AG04449 (cell line): ENCODE results near the gene OR2D3.
"Not testable (repeated sequence)": the region's sequence is repeated elsewhere in the genome, so short reads cannot be mapped to it uniquely, and the experiment has no call there.

Source experiments
- CTCF ChIA-PET: fragments of 350-600 bp; formaldehyde crosslinking; extraction: SDS; loops from one replicate; lab custom pipeline; 2021; ENCODE audit warnings: antibody characterized with exemption; lab: Yijun Ruan, JAX
- POLR2A ChIA-PET: fragments of 400-600, 350-600 bp; formaldehyde crosslinking; extraction: SDS; loops from one replicate; lab custom pipeline; 2020; ENCODE audit warnings: antibody characterized with exemption, inconsistent platforms; lab: Yijun Ruan, JAX
- DNase-seq: peaks from one replicate; pipeline ENCODE4 v3.0.0-alpha.2; 2010; ENCODE audit warnings: low read depth, low spot score
- H3K4me3 ChIP-seq: 2 replicates; pipeline ENCODE4 v1.5.1; 2011; ENCODE audit warnings: low read depth, mild to moderate bottlenecking, control low read depth, low read length
- TF ChIP-seq, protein P1 (sequence below): IDR thresholded peaks from one replicate; pipeline ENCODE4 v1.5.1; 2011; ENCODE audit warnings: mild to moderate bottlenecking, moderate library complexity, low read length, control low read depth, inconsistent platforms; ENCODE audit not compliant: insufficient read depth; ENCODE audit errors: missing control alignments

Gene OR2D3, protein sequence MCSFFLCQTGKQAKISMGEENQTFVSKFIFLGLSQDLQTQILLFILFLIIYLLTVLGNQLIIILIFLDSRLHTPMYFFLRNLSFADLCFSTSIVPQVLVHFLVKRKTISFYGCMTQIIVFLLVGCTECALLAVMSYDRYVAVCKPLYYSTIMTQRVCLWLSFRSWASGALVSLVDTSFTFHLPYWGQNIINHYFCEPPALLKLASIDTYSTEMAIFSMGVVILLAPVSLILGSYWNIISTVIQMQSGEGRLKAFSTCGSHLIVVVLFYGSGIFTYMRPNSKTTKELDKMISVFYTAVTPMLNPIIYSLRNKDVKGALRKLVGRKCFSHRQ

DNA sequence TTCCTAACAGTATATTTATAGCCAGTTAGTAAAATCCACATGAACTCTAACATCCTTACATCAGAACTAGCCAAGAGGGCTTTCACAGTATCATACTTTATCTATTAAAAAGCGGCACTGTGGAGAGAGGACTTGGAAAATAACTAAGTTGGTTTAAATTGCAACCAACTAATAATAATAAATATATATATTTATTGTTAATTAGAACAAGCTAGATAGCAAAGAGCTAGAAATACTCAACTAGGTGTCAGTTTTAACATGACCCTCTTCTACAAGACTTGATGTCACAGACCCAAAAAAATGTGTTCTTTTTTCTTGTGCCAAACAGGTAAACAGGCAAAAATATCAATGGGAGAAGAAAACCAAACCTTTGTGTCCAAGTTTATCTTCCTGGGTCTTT is at the start of gene OR2D3:
Gene OR2D3, plus strand, starts transcription at position 301 of the 400 bp plus-strand sequence. Its CDS starts 0 bp downstream, at position 301.
- DNase-seq = no peak
- ChIA-PET POLR2A (no interaction called here), CTCF (no interaction called here)
- no peak within 1 kb of the TSS for H3K4me3 ChIP-seq
- TF ChIP-seq, protein P1, sequence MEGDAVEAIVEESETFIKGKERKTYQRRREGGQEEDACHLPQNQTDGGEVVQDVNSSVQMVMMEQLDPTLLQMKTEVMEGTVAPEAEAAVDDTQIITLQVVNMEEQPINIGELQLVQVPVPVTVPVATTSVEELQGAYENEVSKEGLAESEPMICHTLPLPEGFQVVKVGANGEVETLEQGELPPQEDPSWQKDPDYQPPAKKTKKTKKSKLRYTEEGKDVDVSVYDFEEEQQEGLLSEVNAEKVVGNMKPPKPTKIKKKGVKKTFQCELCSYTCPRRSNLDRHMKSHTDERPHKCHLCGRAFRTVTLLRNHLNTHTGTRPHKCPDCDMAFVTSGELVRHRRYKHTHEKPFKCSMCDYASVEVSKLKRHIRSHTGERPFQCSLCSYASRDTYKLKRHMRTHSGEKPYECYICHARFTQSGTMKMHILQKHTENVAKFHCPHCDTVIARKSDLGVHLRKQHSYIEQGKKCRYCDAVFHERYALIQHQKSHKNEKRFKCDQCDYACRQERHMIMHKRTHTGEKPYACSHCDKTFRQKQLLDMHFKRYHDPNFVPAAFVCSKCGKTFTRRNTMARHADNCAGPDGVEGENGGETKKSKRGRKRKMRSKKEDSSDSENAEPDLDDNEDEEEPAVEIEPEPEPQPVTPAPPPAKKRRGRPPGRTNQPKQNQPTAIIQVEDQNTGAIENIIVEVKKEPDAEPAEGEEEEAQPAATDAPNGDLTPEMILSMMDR = no peak

DNA sequence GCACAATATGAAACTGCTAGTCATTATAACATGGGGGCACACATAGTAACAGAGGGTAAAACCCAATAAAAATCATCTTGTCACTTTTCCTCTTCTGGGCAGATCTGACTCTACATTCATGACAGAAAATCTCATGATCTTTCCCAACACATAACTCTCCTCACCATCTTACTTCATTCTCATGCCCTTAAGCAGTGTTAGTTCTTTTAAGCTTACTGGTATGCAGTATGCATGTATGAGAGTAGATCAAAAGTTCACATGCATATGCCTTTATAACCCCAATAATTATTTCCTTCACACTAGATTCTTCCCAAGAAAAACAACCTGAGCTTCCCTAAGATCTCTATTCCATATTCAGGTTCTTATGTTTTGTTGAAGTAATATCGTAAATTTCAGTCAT is 49.5 kb upstream of the OR2D3 start:
- CTCF ChIA-PET = no interaction called here
- no peak overlapping the region for H3K4me3 ChIP-seq
- no peak for DNase-seq
- POLR2A ChIA-PET = no interaction called here
- TF ChIP-seq, protein P1 = no peak

DNA sequence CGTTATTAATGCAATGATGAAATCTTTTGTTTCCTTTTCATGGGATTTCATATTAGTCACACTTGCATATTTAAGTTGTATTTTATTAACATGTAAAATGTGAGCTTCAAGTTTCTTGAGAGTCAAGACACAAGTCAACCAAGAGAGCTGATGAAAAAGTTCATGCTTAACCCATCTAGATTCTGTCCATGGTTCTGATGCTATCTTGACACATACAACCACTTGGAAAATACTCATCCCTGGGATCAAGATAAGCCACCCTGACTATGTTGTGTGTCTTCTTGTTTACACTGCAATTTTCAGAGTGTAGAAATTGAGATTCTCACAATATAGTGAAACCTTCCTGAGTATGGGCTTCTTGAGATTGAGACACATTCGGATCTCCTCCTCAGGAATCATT is 45.0 kb upstream of the OR2D3 start:
- no peak for DNase-seq
- TF ChIP-seq, protein P1 = no peak
- ChIA-PET CTCF (no interaction called here), POLR2A (no interaction called here)
- no peak overlapping the region for H3K4me3 ChIP-seq

DNA sequence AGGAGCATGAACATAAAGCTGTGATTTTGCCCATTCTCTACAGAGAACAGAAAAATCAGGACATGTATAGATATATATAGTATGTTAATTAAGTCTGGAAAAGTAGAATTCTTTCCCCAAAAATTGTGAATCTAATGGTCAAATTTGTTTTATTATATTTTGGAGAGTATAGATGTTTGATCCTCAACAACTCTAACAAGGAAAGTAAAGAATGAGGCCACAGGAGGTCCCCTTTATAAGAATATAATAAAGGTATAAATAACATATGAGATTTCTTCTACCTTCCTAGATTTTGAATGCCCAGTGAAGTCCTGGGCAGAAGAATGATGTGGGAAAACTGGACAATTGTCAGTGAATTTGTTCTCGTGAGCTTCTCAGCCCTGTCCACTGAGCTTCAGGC is 44.5 kb upstream of the OR2D3 start, which contains the start of gene OR10A4:
Gene OR10A4, plus strand, starts transcription at position 301 of the 400 bp plus-strand sequence. Its CDS starts 23 bp downstream, at position 324.
- DNase-seq = no peak
- TF ChIP-seq, protein P1 = no peak
- POLR2A ChIA-PET = no interaction called here
- CTCF ChIA-PET = no interaction called here
- no peak within 1 kb of the TSS for H3K4me3 ChIP-seq

DNA sequence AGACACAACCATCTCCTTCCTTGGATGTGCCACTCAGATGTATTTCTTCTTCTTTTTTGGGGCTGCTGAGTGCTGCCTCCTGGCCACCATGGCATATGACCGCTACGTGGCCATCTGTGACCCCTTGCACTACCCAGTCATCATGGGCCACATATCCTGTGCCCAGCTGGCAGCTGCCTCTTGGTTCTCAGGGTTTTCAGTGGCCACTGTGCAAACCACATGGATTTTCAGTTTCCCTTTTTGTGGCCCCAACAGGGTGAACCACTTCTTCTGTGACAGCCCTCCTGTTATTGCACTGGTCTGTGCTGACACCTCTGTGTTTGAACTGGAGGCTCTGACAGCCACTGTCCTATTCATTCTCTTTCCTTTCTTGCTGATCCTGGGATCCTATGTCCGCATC is 43.9 kb upstream of the OR2D3 start:
- TF ChIP-seq, protein P1 = no peak
- ChIA-PET CTCF (no interaction called here), POLR2A (no interaction called here)
- no peak overlapping the region for H3K4me3 ChIP-seq
- no peak for DNase-seq

DNA sequence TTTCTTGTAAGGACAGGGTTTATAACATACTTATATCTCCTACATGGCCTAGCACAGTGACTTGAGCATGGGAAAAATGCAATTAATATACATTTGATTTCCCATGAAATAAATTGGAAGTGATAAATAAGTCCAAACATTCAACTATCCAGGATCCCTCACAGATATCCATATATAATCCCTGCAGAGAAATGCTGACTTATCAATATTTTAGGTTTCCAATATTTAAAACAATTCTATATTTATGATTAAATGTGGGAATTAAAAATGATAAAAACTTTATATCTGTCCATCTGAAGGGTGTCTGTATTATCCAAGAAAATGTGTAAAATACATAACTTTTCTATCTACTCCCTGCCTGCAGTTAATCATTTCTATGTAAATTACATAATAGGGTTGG is 38.1 kb upstream of the OR2D3 start:
- TF ChIP-seq, protein P1 = no peak
- H3K4me3 ChIP-seq = no peak overlapping the region
- DNase-seq = no peak
- CTCF ChIA-PET = no interaction called here
- POLR2A ChIA-PET = no interaction called here

DNA sequence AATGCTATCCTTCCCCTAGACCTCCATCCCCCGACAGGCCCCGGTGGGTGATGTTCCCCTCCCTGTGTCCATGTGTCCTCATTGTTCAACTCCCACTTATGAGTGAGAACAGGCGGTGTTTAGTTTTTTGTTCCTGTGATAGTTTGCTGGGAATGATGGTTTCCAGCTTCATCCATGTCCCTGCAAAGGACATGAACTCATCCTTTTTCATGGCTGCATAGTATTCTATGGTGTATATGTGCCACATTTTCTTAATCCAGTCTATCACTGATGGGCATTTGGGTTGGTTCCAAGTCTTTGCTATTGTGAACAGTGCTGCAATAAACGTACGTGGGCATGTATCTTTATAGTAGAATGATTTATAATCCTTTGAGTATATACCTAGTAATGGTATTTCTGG is 33.1 kb upstream of the OR2D3 start:
- POLR2A ChIA-PET, DNase-seq, CTCF ChIA-PET, H3K4me3 ChIP-seq: not testable (repeated sequence)
